Fibroblast of lung (primary cell): Measurements from ENCODE around the gene WASL.

Source experiments
- CTCF ChIP-seq, 2 donors: IDR thresholded peaks in 1 of 2; conservative IDR thresholded peaks in 1 of 2; 1 replicate in 1 of 2; 2 replicates in 1 of 2; pipeline ENCODE4 v1.5.1; 2011 to 2012; ENCODE audit warnings: low read length in 2 of 2, control low read depth in 1 of 2, inconsistent platforms in 1 of 2, low read depth in 1 of 2, mild to moderate bottlenecking in 1 of 2
- EZH2 ChIP-seq: IDR thresholded peaks from 2 replicates; pipeline ENCODE4 v1.5.1; 2012; ENCODE audit warnings: low read length, control low read depth, mild to moderate bottlenecking; ENCODE audit errors: missing control alignments

GRCh38 chr7:123657304-123657685, 91.5 kb downstream of the WASL start:
- TF ChIP-seq CTCF (conservative IDR thresholded peaks at IDR 0.05 in 1 of 2, IDR thresholded peaks at IDR 0.05 in 1 of 2; ENCODE audit: low read depth in 1 of 2, low read length in 2 of 2): no peak
- no peak for TF ChIP-seq EZH2
